ENCODE results near the gene TMEM151B.
A peak's percentile ranks its signal among the peaks of the same experiment; 100 is the strongest.

Gene TMEM151B

GRCh38 chr6:44278774-44279697, 8.8 kb downstream of the TMEM151B start:
- no peak for DNase-seq (ENCODE audit: low read depth in 1 of 2, low spot score in 1 of 2)

GRCh38 chr6:44284121-44284520, 13.9 kb downstream of the TMEM151B start:
- DNase-seq (ENCODE audit: low read depth in 1 of 2, low spot score in 1 of 2), result no peak

- no peak for DNase-seq (ENCODE audit: low read depth in 1 of 2, low spot score in 1 of 2)
Measured at GRCh38 chr6:44284867-44285266, 14.6 kb downstream of the TMEM151B start.

- no peak for DNase-seq (ENCODE audit: low read depth in 1 of 2, low spot score in 1 of 2)
Measured at GRCh38 chr6:44285552-44286284, 15.5 kb downstream of the TMEM151B start.

GRCh38 chr6:44286285-44286565, 16.0 kb downstream of the TMEM151B start:
- DNase-seq (ENCODE audit: low read depth in 1 of 2, low spot score in 1 of 2), result no peak

GRCh38 chr6:44286747-44287146, 16.5 kb downstream of the TMEM151B start:
- no peak for DNase-seq (ENCODE audit: low read depth in 1 of 2, low spot score in 1 of 2)

GRCh38 chr6:44289726-44290260, 19.5 kb downstream of the TMEM151B start:
- DNase-seq (ENCODE audit: low read depth in 1 of 2, low spot score in 1 of 2), result no peak

GRCh38 chr6:44291841-44292240, 21.6 kb downstream of the TMEM151B start:
- DNase-seq (ENCODE audit: low read depth in 1 of 2, low spot score in 1 of 2), result no peak

GRCh38 chr6:44292661-44293365, 22.6 kb downstream of the TMEM151B start:
- DNase-seq (ENCODE audit: low read depth in 1 of 2, low spot score in 1 of 2), result no peak

GRCh38 chr6:44294832-44295791, 24.9 kb downstream of the TMEM151B start:
- DNase-seq (ENCODE audit: low read depth in 1 of 2, low spot score in 1 of 2), result no peak

GRCh38 chr6:44297063-44298038, 27.1 kb downstream of the TMEM151B start:
- peak in 1 of 2 donors; percentile 19 for DNase-seq (ENCODE audit: low read depth in 1 of 2, low spot score in 1 of 2)

GRCh38 chr6:44298055-44298803, 28.0 kb downstream of the TMEM151B start:
- no peak for DNase-seq (ENCODE audit: low read depth in 1 of 2, low spot score in 1 of 2)

GRCh38 chr6:44298864-44299263, 28.6 kb downstream of the TMEM151B start:
- no peak for DNase-seq (ENCODE audit: low read depth in 1 of 2, low spot score in 1 of 2)

- DNase-seq (ENCODE audit: low read depth in 1 of 2, low spot score in 1 of 2), result no peak
Measured at GRCh38 chr6:44300292-44300823, 30.1 kb downstream of the TMEM151B start.

- DNase-seq (ENCODE audit: low read depth in 1 of 2, low spot score in 1 of 2), result no peak
Measured at GRCh38 chr6:44301106-44301505, 30.9 kb downstream of the TMEM151B start.

- no peak for DNase-seq (ENCODE audit: low read depth in 1 of 2, low spot score in 1 of 2)
Measured at GRCh38 chr6:44301782-44302564, 31.7 kb downstream of the TMEM151B start.

GRCh38 chr6:44302856-44303255, 32.6 kb downstream of the TMEM151B start:
- DNase-seq (ENCODE audit: low read depth in 1 of 2, low spot score in 1 of 2), result no peak

Data from activated T-helper 1 cell treated with anti-CD3 and anti-CD28 coated beads, Interleukin-2, amount 50 U/mL, for 16 hours (primary cell).